IPS-15b (cell line): ENCODE data around the gene CRYBG1.

Experiments used
- H3K27me3 ChIP-seq: one replicate; pipeline ENCODE4 v1.6.1; 2013; ENCODE audit warnings: low read length; ENCODE audit not compliant: control insufficient read depth, insufficient read depth
- H3K36me3 ChIP-seq: one replicate; pipeline ENCODE4 v1.6.1; 2013; ENCODE audit warnings: low read length; ENCODE audit not compliant: control insufficient read depth, insufficient read depth
- H3K4me1 ChIP-seq: one replicate; pipeline ENCODE4 v1.6.1; 2013; ENCODE audit warnings: mild to moderate bottlenecking, low read length; ENCODE audit not compliant: control insufficient read depth, insufficient read depth
- H3K4me3 ChIP-seq: one replicate; pipeline ENCODE4 v1.5.1; 2013; ENCODE audit warnings: low read depth, low read length
- H3K9ac ChIP-seq: one replicate; pipeline ENCODE4 v1.6.1; 2013; ENCODE audit warnings: low read depth, mild to moderate bottlenecking, low read length
- H3K9me3 ChIP-seq: one replicate; pipeline ENCODE4 v1.6.1; 2013; ENCODE audit warnings: mild to moderate bottlenecking, low read length; ENCODE audit not compliant: control insufficient read depth, insufficient read depth

Gene CRYBG1

DNA sequence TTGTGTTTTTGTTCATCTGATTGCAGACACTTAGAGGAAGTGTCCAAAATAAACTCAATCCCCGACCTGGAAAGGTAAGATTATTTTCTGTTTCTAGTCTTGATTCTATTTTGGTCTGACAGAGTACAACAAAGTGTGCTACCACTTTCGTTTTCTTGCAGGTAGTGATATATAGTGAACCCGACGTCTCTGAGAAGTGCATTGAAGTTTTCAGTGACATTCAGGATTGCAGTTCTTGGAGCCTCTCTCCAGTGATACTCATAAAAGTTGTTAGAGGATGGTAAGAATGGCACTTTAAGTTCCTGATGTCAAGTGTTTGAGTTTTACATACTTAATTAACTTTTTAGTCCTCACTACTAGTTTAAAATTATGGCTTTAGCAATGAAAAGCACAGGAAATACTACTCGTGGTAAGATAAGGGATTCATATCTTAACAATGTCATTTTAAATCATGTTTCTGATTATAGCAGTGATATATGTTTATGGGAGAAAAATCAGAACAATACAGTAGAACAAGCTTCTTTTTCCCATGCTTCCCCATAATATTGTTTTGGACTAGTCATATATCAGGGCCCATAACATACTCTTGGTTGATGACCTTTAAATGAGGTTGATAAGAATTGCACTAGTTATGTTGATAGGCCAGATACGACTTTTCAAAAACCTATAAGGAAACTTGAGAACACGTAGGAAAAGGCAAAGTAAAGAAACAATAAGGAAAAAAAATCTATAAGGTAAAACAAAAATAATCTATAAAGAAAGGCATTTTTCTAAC is 164.8 kb downstream of the CRYBG1 start:
- H3K9me3 ChIP-seq = no peaks in the 10 kb centered on the region
- H3K36me3 ChIP-seq = no peaks in the 10 kb centered on the region
- no peaks in the 10 kb centered on the region for H3K27me3 ChIP-seq
- H3K4me3 ChIP-seq = no peak overlapping the region
- no peaks in the 10 kb centered on the region for H3K4me1 ChIP-seq
- no peak overlapping the region for H3K9ac ChIP-seq

DNA sequence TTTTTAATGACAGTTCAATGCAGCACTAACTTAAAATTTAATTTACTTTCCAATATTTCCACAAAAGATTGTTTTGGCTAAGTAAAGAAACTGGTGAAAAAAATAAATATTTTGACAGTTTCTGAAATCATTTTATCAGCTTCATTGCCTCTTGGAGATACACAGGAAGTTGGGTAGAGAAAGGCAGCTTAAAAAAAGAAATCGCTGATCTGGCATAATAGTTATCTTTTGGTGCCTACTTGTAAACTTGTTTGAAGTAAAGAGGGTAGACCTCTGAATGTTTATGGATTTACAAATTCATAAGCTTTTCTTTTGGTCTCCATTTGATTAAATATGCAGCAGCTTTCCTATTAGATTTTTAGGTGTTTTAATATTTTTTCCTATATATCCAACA is 165.4 kb downstream of the CRYBG1 start:
- Histone ChIP-seq H3K27me3 (no peaks in the 10 kb centered on the region), H3K4me1 (no peaks in the 10 kb centered on the region), H3K36me3 (no peaks in the 10 kb centered on the region), H3K4me3 (no peak overlapping the region), H3K9me3 (no peaks in the 10 kb centered on the region), H3K9ac (no peak overlapping the region)

DNA sequence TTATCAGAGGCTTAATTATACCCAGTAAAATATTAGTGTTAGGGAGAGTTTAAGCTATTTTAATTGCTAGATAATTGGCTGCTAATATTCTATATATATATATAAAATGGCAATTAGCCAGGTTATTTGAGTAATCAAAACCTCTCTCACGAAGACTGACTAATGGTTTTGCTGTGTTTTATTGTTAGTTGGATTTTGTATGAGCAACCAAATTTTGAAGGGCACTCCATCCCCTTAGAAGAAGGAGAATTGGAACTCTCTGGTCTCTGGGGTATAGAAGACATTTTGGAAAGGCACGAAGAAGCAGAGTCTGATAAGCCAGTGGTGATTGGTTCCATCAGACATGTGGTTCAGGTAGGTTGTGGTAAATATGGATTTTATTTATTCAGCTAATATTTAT is 166.6 kb downstream of the CRYBG1 start:
- H3K9ac ChIP-seq = no peak overlapping the region
- no peaks in the 10 kb centered on the region for H3K4me1 ChIP-seq
- H3K36me3 ChIP-seq = no peaks in the 10 kb centered on the region
- H3K4me3 ChIP-seq = no peak overlapping the region
- H3K9me3 ChIP-seq = no peaks in the 10 kb centered on the region
- no peaks in the 10 kb centered on the region for H3K27me3 ChIP-seq

DNA sequence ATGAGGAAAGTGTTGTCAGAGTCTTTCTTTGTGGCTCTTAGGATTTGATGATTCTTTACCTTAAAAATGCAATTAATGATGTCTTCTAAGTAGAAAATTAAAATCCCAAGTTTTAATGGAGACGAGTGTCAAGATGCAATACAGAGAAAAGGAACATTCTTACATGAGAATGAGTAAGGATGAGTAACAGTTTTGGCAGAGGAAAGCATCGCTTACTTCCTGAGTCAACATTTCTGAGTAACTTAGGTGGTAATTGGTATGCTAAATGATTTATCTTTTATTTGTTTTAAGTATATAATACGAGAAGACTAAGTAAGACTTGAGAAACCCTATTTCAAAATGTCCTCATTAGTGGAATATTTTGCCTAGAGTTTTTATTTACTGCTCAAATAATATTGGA is 167.5 kb downstream of the CRYBG1 start:
- Histone ChIP-seq H3K9ac (no peak overlapping the region), H3K9me3 (no peaks in the 10 kb centered on the region), H3K4me3 (no peak overlapping the region), H3K27me3 (no peaks in the 10 kb centered on the region), H3K4me1 (no peaks in the 10 kb centered on the region), H3K36me3 (no peaks in the 10 kb centered on the region)

DNA sequence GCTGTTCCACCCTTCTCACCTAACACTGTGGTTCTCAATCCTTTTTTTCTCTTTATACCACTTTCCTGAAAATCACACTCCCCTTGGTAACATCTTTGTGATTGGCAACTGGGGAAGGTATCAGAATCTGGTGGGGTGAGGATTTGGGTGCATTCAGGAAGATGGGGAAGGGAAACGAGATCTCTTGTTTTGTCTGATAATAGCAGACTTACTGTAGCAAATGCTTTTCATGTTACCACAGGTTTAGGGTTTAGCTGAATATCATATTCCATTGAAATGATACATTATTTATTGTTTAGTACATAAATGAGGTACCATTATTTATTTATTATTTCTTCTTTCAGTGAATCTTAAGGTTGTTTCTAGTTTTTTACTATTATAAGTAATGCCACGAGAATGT is 168.0 kb downstream of the CRYBG1 start:
- Histone ChIP-seq H3K4me3 (no peak overlapping the region), H3K9me3 (no peaks in the 10 kb centered on the region), H3K27me3 (no peaks in the 10 kb centered on the region), H3K36me3 (no peaks in the 10 kb centered on the region), H3K4me1 (no peaks in the 10 kb centered on the region), H3K9ac (no peak overlapping the region)

DNA sequence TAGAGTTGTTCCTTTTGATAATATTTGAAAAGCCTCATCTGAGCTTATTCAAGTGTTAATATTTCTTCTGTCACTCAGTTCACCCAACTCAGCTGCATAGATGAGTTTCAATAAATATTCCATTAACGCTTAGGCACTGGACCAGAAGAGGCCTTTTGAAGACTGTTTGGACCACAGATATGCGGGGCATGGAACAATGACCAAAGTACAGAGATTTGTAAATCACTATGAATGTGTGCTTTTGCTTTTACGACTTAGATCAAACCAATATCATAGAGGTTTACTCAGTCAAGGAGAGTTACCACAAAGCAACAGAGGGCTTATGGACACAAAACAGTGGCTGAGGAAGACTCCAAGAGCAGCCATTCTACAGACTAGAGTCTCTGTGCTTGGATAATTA is 168.9 kb downstream of the CRYBG1 start:
- H3K9ac ChIP-seq = no peak overlapping the region
- H3K9me3 ChIP-seq = no peaks in the 10 kb centered on the region
- H3K36me3 ChIP-seq = no peaks in the 10 kb centered on the region
- H3K4me3 ChIP-seq = no peak overlapping the region
- H3K4me1 ChIP-seq = no peaks in the 10 kb centered on the region
- H3K27me3 ChIP-seq = no peaks in the 10 kb centered on the region

DNA sequence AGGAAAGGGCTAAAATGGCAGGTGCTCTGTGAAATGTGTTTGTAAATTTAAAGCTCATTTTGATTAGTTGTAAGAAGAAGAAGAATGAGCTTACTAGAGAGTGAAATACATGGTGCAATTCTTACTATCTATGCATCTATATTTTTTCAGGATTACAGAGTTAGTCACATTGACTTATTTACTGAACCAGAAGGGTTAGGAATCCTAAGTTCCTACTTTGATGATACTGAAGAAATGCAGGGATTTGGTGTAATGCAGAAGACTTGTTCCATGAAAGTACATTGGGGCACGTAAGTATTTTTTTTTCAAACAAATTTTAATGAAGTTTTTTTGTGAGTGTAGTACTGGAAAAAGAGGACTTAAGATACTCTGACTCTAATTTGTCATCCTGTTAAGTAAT is 169.5 kb downstream of the CRYBG1 start:
- Histone ChIP-seq H3K4me1 (no peaks in the 10 kb centered on the region), H3K36me3 (no peaks in the 10 kb centered on the region), H3K4me3 (no peak overlapping the region), H3K9me3 (no peaks in the 10 kb centered on the region), H3K27me3 (no peaks in the 10 kb centered on the region), H3K9ac (no peak overlapping the region)

DNA sequence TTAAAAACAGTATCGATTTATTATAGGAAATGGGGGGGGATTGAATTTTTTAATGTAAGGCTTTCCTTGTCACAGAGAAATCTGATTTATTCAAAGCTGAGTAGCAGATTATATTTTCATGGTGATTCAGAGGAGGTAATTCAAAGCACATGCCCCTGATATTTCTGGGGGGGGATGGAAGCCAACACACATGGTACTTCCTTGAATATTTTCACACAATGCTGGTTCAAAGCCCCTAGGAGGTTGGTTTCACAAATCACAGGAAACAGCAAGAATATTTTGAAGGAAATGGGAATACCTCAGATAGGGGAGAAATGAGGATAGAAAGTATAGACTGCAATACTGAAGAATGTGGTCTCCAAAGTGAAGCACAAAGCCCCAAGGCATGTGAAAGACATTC is 170.0 kb downstream of the CRYBG1 start:
- Histone ChIP-seq H3K4me3 (no peak overlapping the region), H3K9ac (no peak overlapping the region), H3K4me1 (no peaks in the 10 kb centered on the region), H3K27me3 (no peaks in the 10 kb centered on the region), H3K36me3 (no peaks in the 10 kb centered on the region), H3K9me3 (no peaks in the 10 kb centered on the region)

DNA sequence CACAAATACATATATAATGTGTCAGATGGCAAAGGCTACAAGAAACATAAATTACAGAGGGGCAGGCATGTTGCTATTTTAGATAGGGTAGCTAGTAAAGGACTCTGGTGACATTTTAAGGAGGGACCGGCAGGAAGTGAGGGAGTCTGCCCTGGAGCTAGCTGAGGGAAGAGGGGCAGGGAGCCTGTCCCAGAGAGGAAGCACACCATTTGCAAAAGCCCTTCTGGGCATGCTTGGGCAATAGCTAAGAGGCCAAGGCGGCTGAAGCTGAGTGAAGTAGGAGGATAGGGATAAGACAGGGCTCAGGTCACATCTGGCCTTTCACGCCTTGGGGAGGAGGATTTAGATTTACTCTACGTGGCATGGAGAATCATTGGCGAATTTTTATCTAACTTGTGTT is 172.5 kb downstream of the CRYBG1 start:
- Histone ChIP-seq H3K27me3 (no peaks in the 10 kb centered on the region), H3K4me1 (no peaks in the 10 kb centered on the region)

DNA sequence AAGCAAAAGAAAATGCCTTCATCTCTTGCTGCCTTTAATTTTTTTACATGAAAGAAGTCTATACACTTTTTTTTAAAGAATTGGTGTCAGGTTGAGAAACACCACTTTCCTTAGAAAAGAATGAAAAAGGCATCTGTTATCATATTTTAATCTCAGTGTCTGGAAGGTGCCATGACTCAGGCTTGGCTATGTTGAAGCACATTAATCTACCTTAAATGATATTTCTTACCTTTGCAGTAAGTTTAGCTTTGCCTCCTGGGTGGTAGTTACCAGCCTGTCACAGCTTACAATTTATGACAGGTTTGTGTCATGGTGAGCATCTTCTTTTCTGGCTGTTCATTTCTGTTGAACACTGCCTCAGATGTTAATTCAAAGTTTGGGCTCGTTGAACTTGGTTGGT is 173.5 kb downstream of the CRYBG1 start:
- Histone ChIP-seq H3K36me3 (no peaks in the 10 kb centered on the region), H3K4me1 (no peaks in the 10 kb centered on the region), H3K9ac (no peak overlapping the region)

More for the DNA sequence above, 172.5 kb downstream of the CRYBG1 start:
- no peaks in the 10 kb centered on the region for H3K9me3 ChIP-seq
- H3K4me3 ChIP-seq = no peak overlapping the region
- H3K9ac ChIP-seq = no peak overlapping the region
- no peaks in the 10 kb centered on the region for H3K36me3 ChIP-seq

DNA sequence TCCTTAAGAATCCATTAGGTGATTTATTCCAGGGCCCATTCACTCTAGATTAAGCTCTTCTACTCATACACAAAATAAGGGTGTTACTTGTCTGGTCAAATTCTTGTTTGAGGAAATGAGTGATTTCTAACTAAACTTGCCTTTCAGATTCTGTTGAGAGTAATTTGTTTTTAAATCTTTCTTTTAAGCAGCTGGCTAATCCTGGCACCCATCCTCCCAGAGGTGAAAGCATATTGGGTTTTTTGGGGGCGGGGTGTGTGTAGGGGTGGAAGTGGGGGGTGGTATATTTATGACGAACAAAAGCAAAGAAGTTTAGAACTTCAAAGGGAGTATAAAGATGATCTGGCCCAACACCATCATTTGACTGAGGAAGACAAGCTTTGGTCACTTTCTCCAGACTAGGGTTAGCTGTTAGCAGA is 174.1 kb downstream of the CRYBG1 start:
- Histone ChIP-seq H3K9me3 (no peaks in the 10 kb centered on the region), H3K36me3 (no peaks in the 10 kb centered on the region), H3K27me3 (no peaks in the 10 kb centered on the region), H3K9ac (no peak overlapping the region), H3K4me3 (no peak overlapping the region), H3K4me1 (no peaks in the 10 kb centered on the region)

More for the DNA sequence above, 173.5 kb downstream of the CRYBG1 start:
- Histone ChIP-seq H3K9me3 (no peaks in the 10 kb centered on the region), H3K27me3 (no peaks in the 10 kb centered on the region), H3K4me3 (no peak overlapping the region)

DNA sequence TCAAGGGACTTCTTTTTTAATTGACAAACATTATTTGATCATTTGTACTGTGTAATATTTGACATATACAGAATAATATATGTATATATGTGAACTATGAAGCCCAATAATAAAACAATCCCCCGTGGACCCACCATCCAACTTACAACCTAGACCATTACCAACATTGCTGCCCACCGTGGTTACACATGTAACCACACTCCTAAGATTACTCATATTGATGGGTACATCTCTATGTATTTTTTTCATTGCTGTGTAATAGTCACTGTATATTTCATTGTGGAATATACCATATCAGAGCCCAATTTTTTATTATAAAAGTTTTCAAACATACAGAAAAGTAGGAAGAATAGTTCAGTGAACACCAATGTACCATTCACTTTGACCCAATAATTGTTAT is 174.5 kb downstream of the CRYBG1 start:
- Histone ChIP-seq H3K27me3 (no peaks in the 10 kb centered on the region), H3K4me1 (no peaks in the 10 kb centered on the region), H3K9me3 (no peaks in the 10 kb centered on the region), H3K36me3 (no peaks in the 10 kb centered on the region), H3K4me3 (no peak overlapping the region), H3K9ac (no peak overlapping the region)
